GM21717 (cell line): ENCODE data around the gene PLPPR3.

Source experiments
- ATAC-seq: cut with Tn5 transposase; IDR thresholded peaks from one replicate; pipeline ENCODE4 v1.9.1; 2021; ENCODE audit warnings: mild to moderate bottlenecking, moderate library complexity; ENCODE audit not compliant: unreplicated experiment

Gene PLPPR3

GRCh38 chr19:810077-810855, 11.5 kb downstream of the PLPPR3 start:
- no peak for ATAC-seq

GRCh38 chr19:808423-808775, 13.4 kb downstream of the PLPPR3 start:
- ATAC-seq, result no peak

- no peak for ATAC-seq
Measured at GRCh38 chr19:807627-808422, 13.9 kb downstream of the PLPPR3 start.

DNA sequence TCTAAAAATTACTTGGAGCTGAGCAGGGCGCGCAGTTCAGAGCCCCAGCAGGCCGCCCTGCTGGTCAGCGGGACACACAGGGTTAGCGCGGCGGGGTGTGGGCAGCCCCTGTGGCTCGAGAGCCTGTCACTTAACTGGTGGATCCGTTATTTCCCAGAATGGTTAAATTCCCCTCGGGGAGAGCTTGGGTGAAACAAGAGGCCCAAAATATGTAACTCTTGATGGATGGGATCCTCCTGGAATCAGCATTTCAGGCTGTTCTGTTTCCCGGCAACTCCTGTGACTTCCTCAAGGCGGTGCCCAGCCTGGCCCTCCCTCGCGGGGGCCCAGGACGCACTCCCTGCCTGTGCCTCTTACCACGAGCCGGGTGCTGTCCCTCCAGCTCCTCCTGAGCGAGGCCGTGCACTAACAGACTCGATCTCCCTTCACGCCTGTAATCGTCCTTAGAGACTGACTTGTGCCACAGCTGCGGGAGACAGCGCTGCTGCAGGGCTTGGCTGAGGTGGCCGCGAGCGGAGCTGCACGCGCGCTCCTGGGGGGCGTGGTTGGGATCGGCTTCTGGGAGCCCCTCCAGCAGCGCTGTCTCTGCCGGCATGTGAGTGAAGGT, 14.8 kb downstream of the PLPPR3 start:
- ATAC-seq, result no peak

GRCh38 chr19:805600-806550, 15.9 kb downstream of the PLPPR3 start:
- no peak for ATAC-seq

DNA sequence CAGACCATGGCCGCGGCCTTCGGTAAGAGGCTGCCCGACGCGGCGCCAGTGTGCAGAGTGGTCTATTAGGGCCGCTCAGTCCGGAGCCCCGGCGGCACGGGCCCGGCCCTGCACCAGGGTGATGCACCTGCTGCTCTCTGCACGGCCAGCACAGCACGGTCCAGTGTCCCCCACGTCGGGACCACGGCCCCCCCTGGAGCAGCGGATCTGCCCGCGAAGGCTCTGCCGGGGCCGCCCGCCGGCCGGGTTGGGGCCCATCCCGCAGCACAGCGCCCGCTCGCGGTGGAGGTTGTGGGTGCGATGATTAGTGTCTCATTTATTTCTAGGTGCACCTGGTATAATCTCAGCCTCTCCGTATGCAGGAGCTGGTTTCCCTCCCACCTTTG, 16.6 kb downstream of the PLPPR3 start:
- no peak for ATAC-seq

DNA sequence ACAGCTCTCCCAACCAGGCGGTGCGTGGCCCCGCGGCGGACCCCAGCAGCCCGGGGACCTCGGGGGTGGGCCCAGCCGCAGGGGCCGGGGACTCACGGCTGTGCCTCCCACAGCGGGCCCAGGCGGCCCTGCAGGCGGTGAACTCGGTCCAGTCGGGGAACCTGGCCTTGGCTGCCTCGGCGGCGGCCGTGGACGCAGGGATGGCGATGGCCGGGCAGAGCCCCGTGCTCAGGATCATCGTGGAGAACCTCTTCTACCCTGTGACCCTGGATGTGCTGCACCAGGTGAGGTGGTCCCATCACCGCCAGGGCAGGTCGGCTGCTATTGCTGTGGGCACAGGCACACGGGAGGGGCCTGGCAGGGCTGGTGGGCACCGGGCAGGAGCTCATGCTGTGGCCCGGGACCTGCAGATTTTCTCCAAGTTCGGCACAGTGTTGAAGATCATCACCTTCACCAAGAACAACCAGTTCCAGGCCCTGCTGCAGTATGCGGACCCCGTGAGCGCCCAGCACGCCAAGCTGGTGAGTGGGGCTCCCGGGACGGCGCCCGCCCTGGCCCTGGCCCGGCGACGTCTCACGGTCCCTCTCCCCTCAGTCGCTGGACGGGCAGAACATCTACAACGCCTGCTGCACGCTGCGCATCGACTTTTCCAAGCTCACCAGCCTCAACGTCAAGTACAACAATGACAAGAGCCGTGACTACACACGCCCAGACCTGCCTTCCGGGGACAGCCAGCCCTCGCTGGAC, 17.2 kb downstream of the PLPPR3 start:
- ATAC-seq, result no peak

GRCh38 chr19:803686-804418, 17.9 kb downstream of the PLPPR3 start:
- no peak for ATAC-seq

DNA sequence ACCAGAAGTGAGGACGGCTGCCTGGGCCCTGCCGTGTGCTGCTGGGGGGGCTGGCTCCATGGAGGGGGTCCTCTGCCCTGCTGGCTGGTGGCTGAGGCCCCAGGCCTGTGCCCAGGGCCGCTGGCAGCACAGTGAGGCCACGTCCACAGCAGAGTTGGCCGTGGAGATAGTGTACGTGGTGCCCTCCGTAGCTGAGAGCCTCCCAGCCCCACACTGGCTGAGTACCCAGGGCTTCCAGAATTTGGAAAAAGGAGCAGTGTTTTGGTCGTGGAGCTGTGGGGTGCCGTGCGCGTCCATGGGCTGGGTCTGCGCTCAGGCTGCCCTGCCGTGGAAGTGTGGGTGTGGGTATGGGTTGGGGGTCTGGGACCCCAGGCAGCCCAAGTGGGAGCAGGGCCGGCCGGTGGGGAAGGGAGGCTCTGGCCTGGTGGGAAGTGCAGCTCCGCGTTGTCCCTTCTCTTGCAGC, 18.6 kb downstream of the PLPPR3 start:
- no peak for ATAC-seq

DNA sequence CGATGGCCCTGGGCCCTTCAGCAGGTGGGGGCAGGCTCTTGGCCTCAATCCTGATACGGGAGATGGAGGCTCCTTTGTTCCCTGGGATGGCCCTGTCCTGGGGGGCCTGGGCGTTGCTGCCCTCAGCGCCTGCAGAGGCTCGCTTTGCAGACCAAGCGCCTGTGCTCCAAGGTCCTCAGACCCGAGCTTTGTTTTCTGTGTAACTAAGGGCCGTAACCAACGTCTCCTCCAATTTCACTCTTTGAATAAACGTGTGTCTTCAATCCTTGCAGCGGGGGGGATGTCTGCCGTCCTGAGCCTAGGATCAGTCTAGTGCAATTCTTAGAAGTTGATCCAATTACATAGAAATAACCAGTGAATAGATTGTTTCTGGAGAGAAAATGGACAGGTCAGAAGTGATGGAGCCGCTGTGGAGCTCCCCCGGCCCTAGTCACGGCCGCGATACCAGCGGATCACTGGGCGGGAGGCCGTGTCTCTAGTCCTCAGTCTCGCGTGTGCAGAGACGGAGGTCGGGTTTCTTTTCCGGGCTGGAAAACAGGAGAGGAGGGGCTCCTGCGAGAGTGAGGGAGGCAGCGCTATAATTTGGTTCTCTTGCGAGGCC, 19.2 kb downstream of the PLPPR3 start:
- no peak for ATAC-seq

DNA sequence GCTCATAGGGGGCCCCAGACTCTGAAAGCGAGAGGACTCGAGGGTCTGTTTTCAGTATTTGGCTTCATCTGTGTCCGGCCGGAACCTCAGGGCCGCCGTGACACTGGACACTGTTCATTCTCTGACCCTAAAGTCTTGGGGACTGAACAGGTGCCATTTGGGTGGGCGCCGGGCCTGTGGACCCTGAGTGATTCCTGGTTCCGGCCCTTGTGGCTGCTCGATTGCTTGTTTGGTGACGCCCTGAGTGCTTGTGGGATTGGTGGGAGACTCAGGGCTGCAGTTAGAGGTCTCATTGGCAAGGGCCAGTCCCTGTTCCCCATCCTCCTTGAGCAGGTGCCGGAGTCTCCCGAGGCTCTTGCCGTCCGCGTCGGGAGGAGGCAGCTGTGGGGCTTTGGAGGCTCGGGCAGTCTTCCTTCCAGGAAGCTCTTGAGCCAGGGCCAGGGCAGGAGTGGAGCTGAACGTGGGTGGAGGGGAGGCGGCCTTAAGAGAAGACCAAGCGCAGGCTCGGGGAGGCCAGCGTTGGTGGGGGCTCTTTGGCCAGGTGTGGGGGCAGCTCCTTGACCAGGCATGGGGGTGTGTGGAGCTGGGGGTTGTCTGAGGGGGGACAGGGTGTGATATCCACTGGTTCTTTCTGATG, 19.8 kb downstream of the PLPPR3 start:
- no peak for ATAC-seq

GRCh38 chr19:801030-801860, 20.5 kb downstream of the PLPPR3 start:
- no peak for ATAC-seq

DNA sequence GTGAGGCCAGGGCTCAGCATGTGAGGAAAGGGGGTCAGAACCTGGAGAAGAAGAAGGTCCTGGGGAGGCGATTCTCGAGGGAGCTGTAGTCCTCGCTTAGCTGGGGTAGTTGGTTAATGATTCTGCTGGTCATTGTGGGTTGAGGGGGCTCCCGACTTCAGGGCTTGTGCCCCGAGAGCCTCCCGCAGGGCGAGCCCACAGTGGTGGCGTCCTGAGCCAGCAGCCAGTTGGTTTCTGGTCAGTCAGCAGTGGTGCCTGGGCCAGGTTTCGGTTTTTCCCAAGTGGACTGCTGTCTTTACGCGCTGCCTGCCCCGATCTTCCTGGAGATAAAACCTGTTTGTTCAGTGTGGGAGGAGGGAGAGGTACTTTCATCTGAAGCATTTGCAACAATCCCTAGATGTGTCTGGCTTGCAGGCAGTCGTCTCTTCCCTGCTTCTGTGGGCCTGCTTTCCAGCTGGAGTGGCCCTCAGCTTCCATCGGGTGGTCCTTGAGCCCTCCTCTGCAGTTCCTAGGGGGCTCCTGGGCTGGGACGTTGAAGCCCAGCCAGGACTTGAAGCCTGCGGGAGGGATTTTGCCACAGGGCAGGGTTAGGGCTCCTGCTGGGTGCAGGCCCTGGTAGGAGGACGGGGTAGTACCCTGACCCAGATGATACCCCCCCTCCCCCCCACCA, 21.3 kb downstream of the PLPPR3 start:
- ATAC-seq, result no peak

DNA sequence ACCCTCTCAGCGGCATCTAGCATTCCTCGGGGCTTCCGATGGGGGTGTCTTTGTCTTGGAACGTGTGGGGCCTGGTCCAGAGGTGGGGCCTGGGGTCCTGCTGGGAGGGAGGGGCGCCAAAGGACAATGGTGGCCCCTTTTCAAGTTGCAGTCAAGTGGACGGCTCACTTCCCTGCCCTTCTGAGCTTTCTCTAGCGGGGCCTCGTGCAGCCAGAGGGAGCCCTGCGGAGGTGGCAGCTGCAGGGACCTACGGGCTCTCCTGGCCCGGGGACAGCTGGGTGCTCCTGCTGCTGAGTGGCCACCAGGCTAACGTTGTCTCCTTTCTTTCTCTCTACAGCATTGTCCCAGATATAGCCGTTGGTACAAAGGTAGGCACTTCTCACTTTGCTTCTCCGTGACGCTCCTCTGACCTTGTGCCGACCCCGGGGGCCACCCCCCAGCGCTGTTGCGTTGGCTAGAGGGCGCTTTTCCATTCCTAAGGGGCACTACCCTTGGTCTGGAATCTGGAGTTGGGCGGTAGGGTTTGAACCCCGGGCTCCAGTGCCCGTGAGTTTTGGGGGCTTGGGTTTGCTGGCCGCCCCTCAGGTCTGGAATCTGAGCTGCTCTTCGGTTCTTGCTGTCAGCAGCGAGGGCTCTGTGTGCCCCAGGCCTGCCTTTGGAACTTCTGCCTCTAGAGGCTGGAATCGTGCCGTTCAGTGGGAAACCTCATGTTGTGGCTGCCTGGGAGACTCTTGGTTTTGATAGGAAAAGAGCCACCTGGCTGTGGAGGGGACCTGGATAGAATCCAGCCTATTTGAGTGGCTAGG, 22.5 kb downstream of the PLPPR3 start:
- no peak for ATAC-seq

- no peak for ATAC-seq
Measured at GRCh38 chr19:798415-799075, 23.2 kb downstream of the PLPPR3 start.
